Mesothelial cell of epicardium (in vitro differentiated cells): ENCODE measurements around the gene NSL1. TPM values are rescaled to one million over a fixed set of nuclear protein-coding genes. Genes with fewer than 3 reads are reported as not detected.

Experiments used
- DNase-seq, 2 experiments: peaks; one replicate each; pipeline ENCODE4 v3.0.0; 2021; ENCODE audit warnings: low spot score in 2 of 2; ENCODE audit not compliant: unreplicated experiment in 2 of 2
- H3K27ac Mint-ChIP-seq: 2 replicates; pipeline ENCODE4 v1.8.0; 2021; ENCODE audit warnings: mixed read lengths
- H3K27me3 Mint-ChIP-seq: 2 replicates; pipeline ENCODE4 v1.8.0; 2021; ENCODE audit warnings: low read depth, mixed read lengths
- H3K36me3 Mint-ChIP-seq: 2 replicates; pipeline ENCODE4 v1.8.0; 2021; ENCODE audit warnings: mixed read lengths
- H3K4me1 Mint-ChIP-seq: 2 replicates; pipeline ENCODE4 v1.8.0; 2021; ENCODE audit warnings: mixed read lengths
- H3K4me3 Mint-ChIP-seq: 2 replicates; pipeline ENCODE4 v1.8.0; 2021; ENCODE audit warnings: mild to moderate bottlenecking, moderate library complexity, mixed read lengths
- H3K9me3 Mint-ChIP-seq: 2 replicates; pipeline ENCODE4 v1.8.0; 2021; ENCODE audit warnings: mixed read lengths
- CTCF ChIP-seq: fragments of 200-600 bp; sonication (generic); IDR thresholded peaks from one replicate; pipeline ENCODE4 v1.5.0; 2021; ENCODE audit warnings: antibody characterized with exemption; ENCODE audit not compliant: unreplicated experiment
- total RNA-seq: library from RNA; stranded (reverse); gene quantifications from 3 replicates; pipeline ENCODE4 v1.2.1, GENCODE V29; 2021

The NSL1 gene
- total RNA-seq, 1 donor from 2014 or later, result 26.1 TPM

- peaks cover 6% of the 10 kb centered on the region for H3K36me3 Mint-ChIP-seq
- no peaks in the 10 kb centered on the region for H3K27me3 Mint-ChIP-seq
- TF ChIP-seq CTCF, result no peak
- H3K4me1 Mint-ChIP-seq, result peaks cover 16% of the 10 kb centered on the region
- DNase-seq, result no peak
- H3K9me3 Mint-ChIP-seq, result no peaks in the 10 kb centered on the region
- H3K27ac Mint-ChIP-seq, result no peak overlapping the region
- H3K4me3 Mint-ChIP-seq, result no peak overlapping the region
Observed at GRCh38 chr1:212794561-212795014, 3.0 kb upstream of the NSL1 start.

- Mint-ChIP-seq H3K4me3 (peak overlapping the region; percentile 99), H3K9me3 (no peaks in the 10 kb centered on the region), H3K27ac (peak overlapping the region; percentile 99), H3K27me3 (no peaks in the 10 kb centered on the region), H3K4me1 (peaks cover 20% of the 10 kb centered on the region), H3K36me3 (peaks cover 2% of the 10 kb centered on the region)
- TF ChIP-seq CTCF, result no peak
- DNase-seq, result no peak
Observed at GRCh38 chr1:212792396-212792908, 875 bp upstream of the NSL1 start.

GRCh38 chr1:212791261-212791675 is 309 bp downstream of the NSL1 start:
- TF ChIP-seq CTCF, result no peak
- Mint-ChIP-seq H3K4me3 (peak overlapping the region; percentile 99), H3K27me3 (no peaks in the 10 kb centered on the region), H3K27ac (peak overlapping the region; percentile 99), H3K9me3 (no peaks in the 10 kb centered on the region), H3K4me1 (peaks cover 20% of the 10 kb centered on the region), H3K36me3 (peaks cover 4% of the 10 kb centered on the region)
- DNase-seq, result no peak

GRCh38 chr1:212785871-212786270 is 5.7 kb downstream of the NSL1 start:
- no peaks in the 10 kb centered on the region for H3K27me3 Mint-ChIP-seq
- peaks cover 8% of the 10 kb centered on the region for H3K4me1 Mint-ChIP-seq
- H3K36me3 Mint-ChIP-seq, result peaks cover 21% of the 10 kb centered on the region
- no peak for TF ChIP-seq CTCF
- H3K27ac Mint-ChIP-seq, result no peak overlapping the region
- no peak overlapping the region for H3K4me3 Mint-ChIP-seq
- no peaks in the 10 kb centered on the region for H3K9me3 Mint-ChIP-seq
- DNase-seq, result no peak

GRCh38 chr1:212783976-212784375 is 7.6 kb downstream of the NSL1 start:
- Mint-ChIP-seq H3K4me1 (peaks cover 3% of the 10 kb centered on the region), H3K27ac (no peak overlapping the region), H3K36me3 (peaks cover 23% of the 10 kb centered on the region), H3K9me3 (no peaks in the 10 kb centered on the region), H3K4me3 (no peak overlapping the region), H3K27me3 (no peaks in the 10 kb centered on the region)
- no peak for DNase-seq
- no peak for TF ChIP-seq CTCF
